Retinal pigment epithelial cell (primary cell): ENCODE measurements around the gene SBK1.

Experiments used
- DNase-seq: peaks from one replicate; pipeline ENCODE4 v3.0.0-alpha.2; 2010; ENCODE audit warnings: low read depth
- H3K4me3 ChIP-seq: 2 replicates; pipeline ENCODE4 v1.5.1; 2011; ENCODE audit warnings: mild to moderate bottlenecking, low read length, control low read depth, moderate library complexity
- CTCF ChIP-seq: conservative IDR thresholded peaks from 2 replicates; pipeline ENCODE4 v1.5.1; 2011; ENCODE audit warnings: low read depth, low read length, control low read depth, inconsistent platforms

The SBK1 gene

GRCh38 chr16:28297308-28297707 lies 5.0 kb downstream of the SBK1 start:
- no peak for TF ChIP-seq CTCF
- no peak overlapping the region for H3K4me3 ChIP-seq
- DNase-seq: no peak

- no peak for TF ChIP-seq CTCF
- no peak overlapping the region for H3K4me3 ChIP-seq
- DNase-seq: no peak
These were observed 5.6 kb downstream of the SBK1 start for GRCh38 chr16:28297784-28298510.

- no peak for DNase-seq
- TF ChIP-seq CTCF: no peak
- no peak overlapping the region for H3K4me3 ChIP-seq
These were observed 6.2 kb downstream of the SBK1 start for GRCh38 chr16:28298511-28298878.

GRCh38 chr16:28300327-28300726 lies 8.0 kb downstream of the SBK1 start:
- no peak for DNase-seq

GRCh38 chr16:28301154-28301553 lies 8.8 kb downstream of the SBK1 start:
- TF ChIP-seq CTCF: no peak
- DNase-seq: no peak

More at GRCh38 chr16:28300327-28300726, 8.0 kb downstream of the SBK1 start:
- no peak overlapping the region for H3K4me3 ChIP-seq
- TF ChIP-seq CTCF: no peak

GRCh38 chr16:28301620-28302019 lies 9.3 kb downstream of the SBK1 start:
- TF ChIP-seq CTCF: no peak
- no peak for DNase-seq
- no peak overlapping the region for H3K4me3 ChIP-seq

More at GRCh38 chr16:28301154-28301553, 8.8 kb downstream of the SBK1 start:
- no peak overlapping the region for H3K4me3 ChIP-seq

- TF ChIP-seq CTCF: no peak
- DNase-seq: no peak
These were observed 10.8 kb downstream of the SBK1 start for GRCh38 chr16:28303132-28303531.

More at GRCh38 chr16:28303132-28303531, 10.8 kb downstream of the SBK1 start:
- no peak overlapping the region for H3K4me3 ChIP-seq
